ENCODE data around the gene PDZRN4.

DNA sequence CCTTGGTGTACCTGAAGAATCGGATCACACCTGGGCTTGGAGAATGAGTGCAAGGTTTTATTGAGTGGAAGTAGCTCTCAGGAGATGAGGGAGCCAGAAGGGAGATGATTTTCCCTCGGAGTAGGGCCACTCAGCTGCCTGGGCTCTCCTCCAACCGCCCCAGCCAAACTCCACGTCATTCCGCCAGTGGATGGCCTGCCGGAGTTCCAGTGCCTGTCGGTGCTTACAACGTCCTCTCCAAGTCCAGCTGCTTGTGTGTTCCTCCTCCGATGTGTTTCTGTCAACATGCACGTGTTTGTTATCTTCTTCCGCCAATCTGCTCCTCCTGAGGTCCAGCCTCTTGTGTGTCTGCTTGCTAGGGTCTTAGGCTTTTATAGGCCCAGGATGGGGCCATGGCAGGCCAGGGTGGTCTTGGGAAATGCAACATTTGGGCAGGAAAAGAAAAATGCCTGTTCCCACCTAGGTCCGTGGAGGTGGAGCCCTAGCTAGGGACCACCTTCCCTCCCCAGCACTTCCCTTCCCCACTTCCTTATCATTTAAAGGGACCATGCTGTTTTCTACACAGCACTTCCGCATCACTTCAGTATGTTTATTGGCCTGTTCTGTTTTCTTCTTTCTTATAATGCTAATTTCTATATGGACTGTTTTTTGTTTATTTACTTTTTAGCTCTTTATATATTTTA lies 343.2 kb downstream of the PDZRN4 start:
- TF ChIP-seq YY1 (IDR thresholded peaks at IDR 0.05; ENCODE audit: insufficient read depth, insufficient read length) (no peak), ZNF274 (IDR thresholded peaks at IDR 0.05; ENCODE audit: low read depth, low read length) (no peak), SUZ12 (IDR thresholded peaks at IDR 0.05; ENCODE audit: extremely low read depth, insufficient read depth, insufficient read length) (no peak)
